Measurements from ENCODE around the gene MTMR4.

- TF ChIP-seq PATZ1 (CRISPR knock-in tag; IDR thresholded peaks at IDR 0.05; ENCODE audit: borderline replicate concordance) = no peak
- no peak for TF ChIP-seq GLIS3 (CRISPR knock-in tag; IDR thresholded peaks at IDR 0.05)
- TF ChIP-seq ZNF8 (CRISPR knock-in tag; IDR thresholded peaks at IDR 0.05) = no peak
- TF ChIP-seq ISL1 (CRISPR knock-in tag; IDR thresholded peaks at IDR 0.05) = no peak
- no peak for TF ChIP-seq ZFP3 (CRISPR knock-in tag; IDR thresholded peaks at IDR 0.05)
- TF ChIP-seq, protein P1, sequence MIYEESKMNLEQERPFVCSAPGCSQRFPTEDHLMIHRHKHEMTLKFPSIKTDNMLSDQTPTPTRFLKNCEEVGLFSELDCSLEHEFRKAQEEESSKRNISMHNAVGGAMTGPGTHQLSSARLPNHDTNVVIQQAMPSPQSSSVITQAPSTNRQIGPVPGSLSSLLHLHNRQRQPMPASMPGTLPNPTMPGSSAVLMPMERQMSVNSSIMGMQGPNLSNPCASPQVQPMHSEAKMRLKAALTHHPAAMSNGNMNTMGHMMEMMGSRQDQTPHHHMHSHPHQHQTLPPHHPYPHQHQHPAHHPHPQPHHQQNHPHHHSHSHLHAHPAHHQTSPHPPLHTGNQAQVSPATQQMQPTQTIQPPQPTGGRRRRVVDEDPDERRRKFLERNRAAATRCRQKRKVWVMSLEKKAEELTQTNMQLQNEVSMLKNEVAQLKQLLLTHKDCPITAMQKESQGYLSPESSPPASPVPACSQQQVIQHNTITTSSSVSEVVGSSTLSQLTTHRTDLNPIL (CRISPR knock-in tag; IDR thresholded peaks at IDR 0.05; ENCODE audit: low read depth) = no peak
- TF ChIP-seq TOX (CRISPR knock-in tag; IDR thresholded peaks at IDR 0.05; ENCODE audit: borderline replicate concordance) = no peak
- TF ChIP-seq BACH2 (CRISPR knock-in tag; IDR thresholded peaks at IDR 0.05; ENCODE audit: borderline replicate concordance) = no peak
- TF ChIP-seq CSDC2 (CRISPR knock-in tag; IDR thresholded peaks at IDR 0.05) = no peak
These were observed 18.1 kb upstream of the MTMR4 start for GRCh38 chr17:58532555-58532951.
